ENCODE data around the gene STYXL1.
"Not testable (repeated sequence)": the region's sequence is repeated elsewhere in the genome, so short reads cannot be mapped to it uniquely, and the experiment has no call there.

The STYXL1 gene

GRCh38 chr7:76052681-76053080, 4.9 kb upstream of the STYXL1 start:
- peaks cover 34% of the 10 kb centered on the region for H3K36me3 ChIP-seq (ENCODE audit: control insufficient read depth, insufficient read depth, low read length, severe bottlenecking)
- DNase-seq (ENCODE audit: low read depth); H3K27me3 ChIP-seq (replicated peaks; ENCODE audit: control insufficient read depth, insufficient read depth, low read length); H3K9ac ChIP-seq (ENCODE audit: low read length); H3K4me3 ChIP-seq (ENCODE audit: low read length); H3K9me3 ChIP-seq (ENCODE audit: control insufficient read depth, low read length): not testable (repeated sequence)
- peaks cover 21% of the 10 kb centered on the region for H3K4me1 ChIP-seq (ENCODE audit: control insufficient read depth, insufficient read depth, low read length)

DNA sequence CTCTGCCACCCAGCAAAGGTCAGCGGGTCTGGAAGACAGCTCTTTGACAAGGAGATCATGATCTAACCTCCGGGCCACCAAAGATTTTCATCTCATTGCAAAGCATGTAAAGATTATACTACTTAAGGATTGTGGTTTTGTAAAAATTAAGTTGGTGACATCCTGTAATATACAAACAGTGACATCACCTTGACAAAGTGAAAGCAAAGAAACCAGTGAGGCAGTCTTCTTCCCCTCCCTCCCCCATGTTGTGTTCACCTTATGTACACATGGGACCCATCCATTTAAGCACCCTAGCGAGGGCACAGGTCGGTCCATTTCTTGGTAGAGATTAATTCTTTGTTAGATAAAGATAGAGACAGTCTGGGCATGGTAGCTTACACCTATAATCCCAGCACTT, 4.0 kb upstream of the STYXL1 start:
- DNase-seq (ENCODE audit: low read depth), result no peak
- H3K4me3 ChIP-seq (ENCODE audit: low read length), result no peak overlapping the region
- no peak overlapping the region for H3K9ac ChIP-seq (ENCODE audit: low read length)
- no peaks in the 10 kb centered on the region for H3K9me3 ChIP-seq (ENCODE audit: control insufficient read depth, low read length)
- H3K27me3 ChIP-seq (replicated peaks; ENCODE audit: control insufficient read depth, insufficient read depth, low read length), result no peaks in the 10 kb centered on the region
- H3K4me1 ChIP-seq (ENCODE audit: control insufficient read depth, insufficient read depth, low read length), result peaks cover 21% of the 10 kb centered on the region
- peaks cover 26% of the 10 kb centered on the region for H3K36me3 ChIP-seq (ENCODE audit: control insufficient read depth, insufficient read depth, low read length, severe bottlenecking)

DNA sequence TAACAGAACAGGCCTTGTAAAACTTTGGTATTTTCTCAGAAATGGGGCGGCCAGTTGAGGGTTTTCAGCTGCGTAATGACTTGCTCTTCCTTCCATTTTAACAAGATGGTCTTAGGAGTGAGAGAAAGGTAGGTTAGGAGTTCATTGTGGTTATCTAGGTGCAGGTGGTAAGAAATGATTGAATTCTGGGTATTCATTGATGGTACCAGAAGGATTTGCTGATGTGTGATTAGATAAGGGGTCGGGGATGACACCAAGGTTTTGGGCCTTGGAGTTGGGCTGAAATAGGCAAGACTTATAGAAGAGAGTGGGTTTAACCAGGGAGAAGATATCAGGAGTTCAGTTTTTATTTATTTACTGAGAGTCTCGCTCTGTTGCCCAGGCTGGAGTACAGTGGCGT, 2.7 kb upstream of the STYXL1 start:
- Histone ChIP-seq H3K27me3 (replicated peaks; ENCODE audit: control insufficient read depth, insufficient read depth, low read length) (no peaks in the 10 kb centered on the region), H3K36me3 (ENCODE audit: control insufficient read depth, insufficient read depth, low read length, severe bottlenecking) (peaks cover 14% of the 10 kb centered on the region), H3K4me1 (ENCODE audit: control insufficient read depth, insufficient read depth, low read length) (peaks cover 21% of the 10 kb centered on the region), H3K9me3 (ENCODE audit: control insufficient read depth, low read length) (no peaks in the 10 kb centered on the region), H3K4me3 (ENCODE audit: low read length) (no peak overlapping the region), H3K9ac (ENCODE audit: low read length) (no peak overlapping the region)
- DNase-seq (ENCODE audit: low read depth), result no peak

GRCh38 chr7:76049295-76049694, 1.5 kb upstream of the STYXL1 start:
- Histone ChIP-seq H3K4me1 (ENCODE audit: control insufficient read depth, insufficient read depth, low read length) (peaks cover 15% of the 10 kb centered on the region), H3K9me3 (ENCODE audit: control insufficient read depth, low read length) (no peaks in the 10 kb centered on the region), H3K36me3 (ENCODE audit: control insufficient read depth, insufficient read depth, low read length, severe bottlenecking) (peaks cover 4% of the 10 kb centered on the region), H3K9ac (ENCODE audit: low read length) (peak overlapping the region; percentile 96), H3K4me3 (ENCODE audit: low read length) (peak overlapping the region; percentile 99), H3K27me3 (replicated peaks; ENCODE audit: control insufficient read depth, insufficient read depth, low read length) (no peaks in the 10 kb centered on the region)
- no peak for DNase-seq (ENCODE audit: low read depth)

DNA sequence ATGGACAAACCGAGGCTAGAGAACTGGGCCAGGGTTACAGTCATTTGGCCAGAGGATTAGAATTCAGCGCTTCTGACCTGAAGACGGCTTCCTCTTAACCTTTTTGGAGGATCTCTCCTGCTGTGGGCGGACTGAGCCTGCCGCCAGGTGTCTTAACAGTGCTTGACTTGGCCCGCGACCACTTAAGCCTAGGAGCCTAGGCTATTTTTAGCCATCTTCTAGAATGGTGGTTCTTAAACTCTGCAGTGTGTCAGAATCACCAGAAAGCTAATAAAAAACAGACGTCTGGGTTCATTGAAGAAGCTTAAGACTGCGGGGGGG, 828 bp upstream of the STYXL1 start:
- Histone ChIP-seq H3K27me3 (replicated peaks; ENCODE audit: control insufficient read depth, insufficient read depth, low read length) (no peaks in the 10 kb centered on the region), H3K4me1 (ENCODE audit: control insufficient read depth, insufficient read depth, low read length) (peaks cover 8% of the 10 kb centered on the region), H3K4me3 (ENCODE audit: low read length) (peak overlapping the region; percentile 99), H3K9me3 (ENCODE audit: control insufficient read depth, low read length) (no peaks in the 10 kb centered on the region), H3K36me3 (ENCODE audit: control insufficient read depth, insufficient read depth, low read length, severe bottlenecking) (peaks cover 4% of the 10 kb centered on the region), H3K9ac (ENCODE audit: low read length) (peak overlapping the region; percentile 96)
- no peak for DNase-seq (ENCODE audit: low read depth)

GRCh38 chr7:76047305-76047810, 442 bp downstream of the STYXL1 start:
- H3K27me3 ChIP-seq (replicated peaks; ENCODE audit: control insufficient read depth, insufficient read depth, low read length), result no peaks in the 10 kb centered on the region
- no peaks in the 10 kb centered on the region for H3K36me3 ChIP-seq (ENCODE audit: control insufficient read depth, insufficient read depth, low read length, severe bottlenecking)
- no peaks in the 10 kb centered on the region for H3K9me3 ChIP-seq (ENCODE audit: control insufficient read depth, low read length)
- DNase-seq (ENCODE audit: low read depth), result peak; percentile 42
- H3K4me3 ChIP-seq (ENCODE audit: low read length), result peak overlapping the region; percentile 99
- H3K4me1 ChIP-seq (ENCODE audit: control insufficient read depth, insufficient read depth, low read length), result peaks cover 8% of the 10 kb centered on the region
- peak overlapping the region; percentile 96 for H3K9ac ChIP-seq (ENCODE audit: low read length)

DNA sequence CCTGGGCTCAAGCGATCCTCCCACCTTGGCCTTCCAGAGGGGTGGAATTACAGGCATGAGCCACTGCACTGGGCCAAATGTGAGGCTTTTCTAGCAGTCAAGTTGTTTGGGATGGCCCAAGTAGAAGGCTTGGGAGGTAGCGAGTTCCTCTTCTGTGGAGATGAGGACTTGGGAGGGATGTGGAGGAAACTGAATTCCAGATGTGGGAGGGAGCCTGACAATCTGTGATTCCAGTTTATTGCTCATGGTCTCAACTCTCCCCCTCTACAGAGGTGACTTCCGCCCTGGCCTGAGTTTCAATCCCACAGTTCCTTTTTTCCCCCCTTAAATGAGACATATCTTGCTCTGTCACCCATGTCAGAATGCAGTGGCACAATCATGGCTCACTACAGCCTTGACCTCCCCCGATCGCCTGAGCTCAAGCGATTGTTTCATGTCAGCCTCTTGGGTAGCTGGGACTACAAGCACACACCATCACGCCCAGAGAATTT, 3.4 kb downstream of the STYXL1 start:
- Histone ChIP-seq H3K4me3 (ENCODE audit: low read length) (no peak overlapping the region), H3K9ac (ENCODE audit: low read length) (no peak overlapping the region), H3K9me3 (ENCODE audit: control insufficient read depth, low read length) (no peaks in the 10 kb centered on the region), H3K27me3 (replicated peaks; ENCODE audit: control insufficient read depth, insufficient read depth, low read length) (no peaks in the 10 kb centered on the region), H3K4me1 (ENCODE audit: control insufficient read depth, insufficient read depth, low read length) (peaks cover 7% of the 10 kb centered on the region), H3K36me3 (ENCODE audit: control insufficient read depth, insufficient read depth, low read length, severe bottlenecking) (peaks cover 3% of the 10 kb centered on the region)
- DNase-seq (ENCODE audit: low read depth), result no peak

DNA sequence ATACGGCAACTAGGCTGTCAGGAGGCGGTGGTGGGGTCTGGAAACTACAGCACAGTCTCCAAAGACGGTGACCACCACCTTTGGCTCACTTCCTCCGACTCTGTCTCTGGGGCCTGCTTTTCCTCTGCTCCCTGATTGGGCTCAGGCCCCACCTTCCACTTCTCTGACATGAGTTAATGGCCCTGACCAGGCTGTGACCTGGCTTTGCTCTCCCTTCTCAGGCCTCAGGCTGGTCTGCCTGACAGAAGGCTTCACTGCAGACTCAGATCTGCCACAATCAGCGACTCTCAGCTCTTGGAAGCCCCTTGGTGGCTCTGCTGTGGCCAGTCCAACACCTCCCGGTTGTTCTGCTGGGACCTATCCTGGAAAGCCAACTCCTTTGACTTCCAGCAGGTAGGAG, 7.7 kb downstream of the STYXL1 start:
- peaks cover 9% of the 10 kb centered on the region for H3K4me1 ChIP-seq (ENCODE audit: control insufficient read depth, insufficient read depth, low read length)
- H3K4me3 ChIP-seq (ENCODE audit: low read length), result no peak overlapping the region
- peaks cover 3% of the 10 kb centered on the region for H3K36me3 ChIP-seq (ENCODE audit: control insufficient read depth, insufficient read depth, low read length, severe bottlenecking)
- no peak overlapping the region for H3K9ac ChIP-seq (ENCODE audit: low read length)
- DNase-seq (ENCODE audit: low read depth), result no peak
- no peaks in the 10 kb centered on the region for H3K9me3 ChIP-seq (ENCODE audit: control insufficient read depth, low read length)
- H3K27me3 ChIP-seq (replicated peaks; ENCODE audit: control insufficient read depth, insufficient read depth, low read length), result no peaks in the 10 kb centered on the region

GRCh38 chr7:76037310-76037709, 10.5 kb downstream of the STYXL1 start:
- Histone ChIP-seq H3K4me3 (ENCODE audit: low read length) (no peak overlapping the region), H3K27me3 (replicated peaks; ENCODE audit: control insufficient read depth, insufficient read depth, low read length) (no peaks in the 10 kb centered on the region), H3K9ac (ENCODE audit: low read length) (no peak overlapping the region), H3K9me3 (ENCODE audit: control insufficient read depth, low read length) (no peaks in the 10 kb centered on the region), H3K36me3 (ENCODE audit: control insufficient read depth, insufficient read depth, low read length, severe bottlenecking) (peaks cover 3% of the 10 kb centered on the region), H3K4me1 (ENCODE audit: control insufficient read depth, insufficient read depth, low read length) (peaks cover 9% of the 10 kb centered on the region)
- no peak for DNase-seq (ENCODE audit: low read depth)

DNA sequence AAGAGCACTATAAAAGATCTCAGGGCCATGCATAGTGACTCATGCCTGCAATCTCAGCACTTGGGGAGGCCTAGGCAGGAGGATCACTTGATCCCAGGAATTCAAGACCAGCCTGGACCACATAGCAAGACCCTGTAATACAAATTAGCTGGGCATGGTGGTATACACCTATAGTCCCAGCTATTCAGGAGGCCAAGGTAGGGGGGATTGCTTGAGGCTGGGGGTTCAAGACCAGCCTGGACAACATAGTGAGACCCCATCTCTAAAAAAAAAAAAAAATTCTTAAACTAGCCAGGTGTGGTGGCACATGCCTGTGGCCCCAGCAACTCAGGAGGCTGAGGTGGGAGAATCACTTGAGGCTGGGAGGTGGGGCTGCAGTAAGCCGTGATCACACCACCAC, 15.8 kb downstream of the STYXL1 start:
- H3K9me3 ChIP-seq (ENCODE audit: control insufficient read depth, low read length), result no peaks in the 10 kb centered on the region
- H3K4me1 ChIP-seq (ENCODE audit: control insufficient read depth, insufficient read depth, low read length), result peaks cover under 1% of the 10 kb centered on the region
- H3K9ac ChIP-seq (ENCODE audit: low read length), result no peak overlapping the region
- DNase-seq (ENCODE audit: low read depth), result no peak
- H3K4me3 ChIP-seq (ENCODE audit: low read length), result no peak overlapping the region
- peaks cover 6% of the 10 kb centered on the region for H3K36me3 ChIP-seq (ENCODE audit: control insufficient read depth, insufficient read depth, low read length, severe bottlenecking)
- no peaks in the 10 kb centered on the region for H3K27me3 ChIP-seq (replicated peaks; ENCODE audit: control insufficient read depth, insufficient read depth, low read length)

GRCh38 chr7:76029682-76030081, 18.1 kb downstream of the STYXL1 start:
- not testable (repeated sequence) for H3K4me1 ChIP-seq (ENCODE audit: control insufficient read depth, insufficient read depth, low read length); H3K4me3 ChIP-seq (ENCODE audit: low read length); DNase-seq (ENCODE audit: low read depth); H3K9ac ChIP-seq (ENCODE audit: low read length); H3K27me3 ChIP-seq (replicated peaks; ENCODE audit: control insufficient read depth, insufficient read depth, low read length); H3K9me3 ChIP-seq (ENCODE audit: control insufficient read depth, low read length)
- peaks cover 10% of the 10 kb centered on the region for H3K36me3 ChIP-seq (ENCODE audit: control insufficient read depth, insufficient read depth, low read length, severe bottlenecking)

- Histone ChIP-seq H3K9ac (ENCODE audit: low read length) (no peak overlapping the region), H3K36me3 (ENCODE audit: control insufficient read depth, insufficient read depth, low read length, severe bottlenecking) (peaks cover 23% of the 10 kb centered on the region), H3K27me3 (replicated peaks; ENCODE audit: control insufficient read depth, insufficient read depth, low read length) (no peaks in the 10 kb centered on the region), H3K4me3 (ENCODE audit: low read length) (no peak overlapping the region), H3K4me1 (ENCODE audit: control insufficient read depth, insufficient read depth, low read length) (no peaks in the 10 kb centered on the region), H3K9me3 (ENCODE audit: control insufficient read depth, low read length) (no peaks in the 10 kb centered on the region)
- DNase-seq (ENCODE audit: low read depth), result no peak
Measured at GRCh38 chr7:76023002-76023401, 24.8 kb downstream of the STYXL1 start.

All from adipocyte (in vitro differentiated cells).